SK-N-SH (cell line): ENCODE measurements around the gene MED31.

Experiments used
- CHD2 ChIP-seq: fragments of 150-350 bp; IDR thresholded peaks from 2 replicates; pipeline ENCODE4 v1.6.1; 2018; ENCODE audit warnings: low read length; ENCODE audit not compliant: partially characterized antibody
- EZH2phosphoT487 ChIP-seq: fragments of 200-600 bp; sonication (generic); IDR thresholded peaks from 2 replicates; pipeline ENCODE4 v1.6.1; 2017; ENCODE audit warnings: low read depth, mixed run types, mild to moderate bottlenecking, antibody characterized with exemption, moderate library complexity, borderline replicate concordance
- FOXM1 ChIP-seq: IDR thresholded peaks from 2 replicates; pipeline ENCODE4 v1.4.0; 2012; ENCODE audit warnings: low read depth, mild to moderate bottlenecking
- POLR2AphosphoS5 ChIP-seq: IDR thresholded peaks from 2 replicates; pipeline ENCODE4 v1.6.1; 2012; ENCODE audit warnings: low read depth, low read length
- SIN3A ChIP-seq: IDR thresholded peaks from 2 replicates; pipeline ENCODE4 v1.6.1; 2012; ENCODE audit warnings: low read depth, mild to moderate bottlenecking, low read length, moderate library complexity, borderline replicate concordance
- SMC3 ChIP-seq: IDR thresholded peaks from 2 replicates; pipeline ENCODE4 v1.6.1; 2012; ENCODE audit warnings: low read depth, low read length, improper control_type of control experiment
- TF ChIP-seq, protein P1 (sequence below): fragments of 200-600 bp; sonication (generic); IDR thresholded peaks from 2 replicates; pipeline ENCODE4 v1.6.1; 2017; ENCODE audit warnings: antibody characterized with exemption, mild to moderate bottlenecking, moderate library complexity
- TF ChIP-seq, protein P2 (sequence below): IDR thresholded peaks from 2 replicates; pipeline ENCODE4 v1.4.0; 2012; ENCODE audit warnings: low read depth

DNA sequence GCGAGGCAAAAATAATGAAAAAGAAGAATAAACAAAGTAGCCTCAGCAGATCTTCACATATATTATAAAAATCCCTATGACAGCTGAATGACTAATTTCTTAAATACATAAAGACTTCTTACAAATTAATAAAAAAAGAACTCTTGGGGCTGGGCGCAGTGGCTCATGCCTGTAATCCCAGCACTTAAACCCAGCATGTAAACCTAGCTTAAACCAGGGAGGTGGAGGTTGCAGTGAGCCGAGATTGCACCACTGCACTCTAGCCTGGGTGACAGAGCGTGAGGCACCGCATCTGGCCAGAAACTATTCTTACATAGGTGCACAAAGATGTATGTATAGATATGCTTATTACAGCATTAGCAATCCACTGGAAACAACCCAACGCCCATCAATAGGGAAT lies 27.8 kb upstream of the MED31 start:
- TF ChIP-seq, protein P1, sequence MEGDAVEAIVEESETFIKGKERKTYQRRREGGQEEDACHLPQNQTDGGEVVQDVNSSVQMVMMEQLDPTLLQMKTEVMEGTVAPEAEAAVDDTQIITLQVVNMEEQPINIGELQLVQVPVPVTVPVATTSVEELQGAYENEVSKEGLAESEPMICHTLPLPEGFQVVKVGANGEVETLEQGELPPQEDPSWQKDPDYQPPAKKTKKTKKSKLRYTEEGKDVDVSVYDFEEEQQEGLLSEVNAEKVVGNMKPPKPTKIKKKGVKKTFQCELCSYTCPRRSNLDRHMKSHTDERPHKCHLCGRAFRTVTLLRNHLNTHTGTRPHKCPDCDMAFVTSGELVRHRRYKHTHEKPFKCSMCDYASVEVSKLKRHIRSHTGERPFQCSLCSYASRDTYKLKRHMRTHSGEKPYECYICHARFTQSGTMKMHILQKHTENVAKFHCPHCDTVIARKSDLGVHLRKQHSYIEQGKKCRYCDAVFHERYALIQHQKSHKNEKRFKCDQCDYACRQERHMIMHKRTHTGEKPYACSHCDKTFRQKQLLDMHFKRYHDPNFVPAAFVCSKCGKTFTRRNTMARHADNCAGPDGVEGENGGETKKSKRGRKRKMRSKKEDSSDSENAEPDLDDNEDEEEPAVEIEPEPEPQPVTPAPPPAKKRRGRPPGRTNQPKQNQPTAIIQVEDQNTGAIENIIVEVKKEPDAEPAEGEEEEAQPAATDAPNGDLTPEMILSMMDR, result no peak
- TF ChIP-seq, protein P2, sequence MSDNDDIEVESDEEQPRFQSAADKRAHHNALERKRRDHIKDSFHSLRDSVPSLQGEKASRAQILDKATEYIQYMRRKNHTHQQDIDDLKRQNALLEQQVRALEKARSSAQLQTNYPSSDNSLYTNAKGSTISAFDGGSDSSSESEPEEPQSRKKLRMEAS, result no peak
- TF ChIP-seq EZH2phosphoT487, result no peak
- TF ChIP-seq POLR2AphosphoS5, result no peak
- no peak for TF ChIP-seq SMC3
- no peak for TF ChIP-seq SIN3A
- TF ChIP-seq FOXM1, result no peak
- no peak for TF ChIP-seq CHD2
